IMR-90 (cell line): ENCODE measurements around the gene CIBAR2. TPM values are rescaled to one million over a fixed set of nuclear protein-coding genes. Genes with fewer than 3 reads are reported as not detected.

Source experiments
- ATAC-seq: fragments of 200-7000 bp; cut with Tn5 transposase; 2 replicates; pipeline ENCODE4 v1.9.1; 2020; ENCODE audit warnings: low read depth, mild to moderate bottlenecking, moderate library complexity
- BruUV-seq: library from RNA; stranded (reverse); fragments of 400-500 nt; replicated peaks from 2 replicates; lab custom pipeline; 2021; lab: Mats Ljungman, UMichigan
- CTCF ChIA-PET: fragments of 300-600 bp; formaldehyde crosslinking; extraction: SDS; loops from one replicate; lab custom pipeline; 2021; ENCODE audit warnings: antibody characterized with exemption; lab: Yijun Ruan, JAX
- POLR2A ChIA-PET: fragments of 300-600 bp; sonication (Branson Sonifier 250); formaldehyde crosslinking; loops from one replicate; lab custom pipeline; 2022; ENCODE audit warnings: antibody characterized with exemption; ENCODE audit not compliant: unreplicated experiment; lab: Charles Lee
- DNase-seq: peaks from one replicate; pipeline ENCODE4 v3.0.0; 2013
- H2AFZ ChIP-seq: replicated peaks from 2 replicates; pipeline ENCODE3; 2013; ENCODE audit warnings: low read length, mild to moderate bottlenecking; ENCODE audit not compliant: poor library complexity
- H2AK5ac ChIP-seq: 2 replicates; pipeline ENCODE4 v1.6.1; 2013; ENCODE audit warnings: low read depth, low read length, inconsistent platforms
- H2AK9ac ChIP-seq: replicated peaks from 2 replicates; pipeline ENCODE3; 2013; ENCODE audit warnings: mild to moderate bottlenecking, low read depth, low read length, moderate library complexity; ENCODE audit not compliant: poor library complexity
- H2BK120ac ChIP-seq: 2 replicates; pipeline ENCODE4 v1.6.1; 2013; ENCODE audit warnings: low read depth, low read length, inconsistent platforms
- H2BK15ac ChIP-seq: 3 replicates; pipeline ENCODE4 v1.6.1; 2013; ENCODE audit warnings: low read depth, low read length, inconsistent platforms
- H2BK20ac ChIP-seq: 2 replicates; pipeline ENCODE4 v1.6.1; 2013; ENCODE audit warnings: low read depth, mild to moderate bottlenecking, inconsistent platforms, low read length, moderate library complexity
- H2BK5ac ChIP-seq: 2 replicates; pipeline ENCODE4 v1.6.1; 2013; ENCODE audit warnings: mild to moderate bottlenecking, low read depth, low read length, inconsistent platforms; ENCODE audit not compliant: poor library complexity, severe bottlenecking
- H3K14ac ChIP-seq: replicated peaks from 2 replicates; pipeline ENCODE4 v1.6.1; 2013; ENCODE audit warnings: low read depth, low read length, inconsistent platforms
- H3K18ac ChIP-seq: 2 replicates; pipeline ENCODE4 v1.6.1; 2013; ENCODE audit warnings: low read depth, low read length, control low read depth
- H3K23ac ChIP-seq: 2 replicates; pipeline ENCODE4 v1.6.1; 2013; ENCODE audit warnings: low read depth, low read length, inconsistent platforms
- H3K27ac ChIP-seq: 2 replicates; pipeline ENCODE4 v1.5.1; 2013; ENCODE audit warnings: mild to moderate bottlenecking, control low read depth, low read length; ENCODE audit not compliant: insufficient read depth
- H3K27me3 ChIP-seq: 2 replicates; pipeline ENCODE4 v1.6.1; 2013; ENCODE audit warnings: low read length; ENCODE audit not compliant: control insufficient read depth, insufficient read depth
- H3K36me3 ChIP-seq: 2 replicates; pipeline ENCODE4 v1.6.1; 2013; ENCODE audit warnings: low read length, mixed read lengths; ENCODE audit not compliant: control insufficient read depth, insufficient read depth
- H3K4ac ChIP-seq: 2 replicates; pipeline ENCODE4 v1.6.1; 2013; ENCODE audit warnings: low read depth, low read length, inconsistent platforms
- H3K4me1 ChIP-seq: 2 replicates; pipeline ENCODE4 v1.6.1; 2013; ENCODE audit warnings: low read length, mixed read lengths; ENCODE audit not compliant: control insufficient read depth, insufficient read depth
- H3K4me2 ChIP-seq: 2 replicates; pipeline ENCODE4 v1.6.1; 2013; ENCODE audit warnings: low read depth, mild to moderate bottlenecking, control low read depth, low read length, moderate library complexity
- H3K4me3 ChIP-seq: 2 replicates; pipeline ENCODE4 v1.5.1; 2013; ENCODE audit warnings: low read depth, mild to moderate bottlenecking, control low read depth, low read length, moderate library complexity; ENCODE audit not compliant: insufficient read depth
- H3K56ac ChIP-seq: 2 replicates; pipeline ENCODE4 v1.6.1; 2013; ENCODE audit warnings: low read length, inconsistent platforms; ENCODE audit not compliant: insufficient read depth; ENCODE audit errors: extremely low read depth
- H3K79me1 ChIP-seq, 2 experiments: 2 replicates each; pipeline ENCODE4 v1.6.1; 2013; ENCODE audit warnings: low read length in 2 of 2, inconsistent platforms in 1 of 2, low read depth in 1 of 2
- H3K9ac ChIP-seq: 2 replicates; pipeline ENCODE4 v1.6.1; 2013; ENCODE audit warnings: low read depth, low read length, control low read depth
- H3K9me1 ChIP-seq: 2 replicates; pipeline ENCODE4 v1.6.1; 2013; ENCODE audit warnings: low read length, inconsistent platforms; ENCODE audit not compliant: insufficient read depth
- H3K9me3 ChIP-seq: 2 replicates; pipeline ENCODE4 v1.6.1; 2013; ENCODE audit warnings: low read length; ENCODE audit not compliant: control insufficient read depth, insufficient read depth
- H4K20me1 ChIP-seq: 2 replicates; pipeline ENCODE4 v1.6.1; 2013; ENCODE audit warnings: low read length, inconsistent platforms; ENCODE audit not compliant: insufficient read depth
- H4K5ac ChIP-seq: 2 replicates; pipeline ENCODE4 v1.6.1; 2013; ENCODE audit warnings: mild to moderate bottlenecking, low read depth, low read length, control low read depth
- H4K8ac ChIP-seq, 2 experiments: 2 replicates each; pipeline ENCODE4 v1.6.1; 2013; ENCODE audit warnings: low read depth in 2 of 2, low read length in 2 of 2, control low read depth in 1 of 2, inconsistent platforms in 1 of 2
- H4K91ac ChIP-seq: 2 replicates; pipeline ENCODE4 v1.6.1; 2013; ENCODE audit warnings: low read depth, low read length, inconsistent platforms; ENCODE audit not compliant: insufficient read depth
- BHLHE40 ChIP-seq: fragments of 150-350 bp; IDR thresholded peaks from 2 replicates; pipeline ENCODE4 v1.6.1; 2016; ENCODE audit warnings: mild to moderate bottlenecking, low read depth, low read length
- CEBPB ChIP-seq: IDR thresholded peaks from 2 replicates; pipeline ENCODE4 v1.6.1; 2012; ENCODE audit warnings: low read depth, low read length, improper control_type of control experiment
- CHD1 ChIP-seq: IDR thresholded peaks from 2 replicates; pipeline ENCODE4 v1.6.1; 2012; ENCODE audit warnings: low read depth, low read length, improper control_type of control experiment
- FOS ChIP-seq: fragments of 150-350 bp; IDR thresholded peaks from 2 replicates; pipeline ENCODE4 v1.6.1; 2016; ENCODE audit warnings: low read depth, low read length
- MAFK ChIP-seq: IDR thresholded peaks from 2 replicates; pipeline ENCODE4 v1.6.1; 2012; ENCODE audit warnings: low read depth, low read length, improper control_type of control experiment
- MAZ ChIP-seq: IDR thresholded peaks from 2 replicates; pipeline ENCODE4 v1.6.1; 2012; ENCODE audit warnings: low read depth, mild to moderate bottlenecking, low read length, improper control_type of control experiment, moderate library complexity, borderline replicate concordance
- MXI1 ChIP-seq: IDR thresholded peaks from 2 replicates; pipeline ENCODE4 v1.6.1; 2012; ENCODE audit warnings: low read depth, mild to moderate bottlenecking, low read length, moderate library complexity, borderline replicate concordance
- NFE2L2 ChIP-seq: fragments of 150-350 bp; IDR thresholded peaks from 2 replicates; pipeline ENCODE4 v1.6.1; 2016; ENCODE audit warnings: low read depth, mild to moderate bottlenecking, low read length
- POLR2A ChIP-seq: IDR thresholded peaks from 2 replicates; pipeline ENCODE4 v1.6.1; 2012; ENCODE audit warnings: mild to moderate bottlenecking, low read depth, low read length
- RAD21 ChIP-seq: IDR thresholded peaks from 2 replicates; pipeline ENCODE4 v1.6.1; 2012; ENCODE audit warnings: low read length, improper control_type of control experiment
- RCOR1 ChIP-seq: IDR thresholded peaks from 2 replicates; pipeline ENCODE4 v1.6.1; 2012; ENCODE audit warnings: mild to moderate bottlenecking, low read length, improper control_type of control experiment; ENCODE audit not compliant: insufficient replicate concordance
- RFX5 ChIP-seq: IDR thresholded peaks from 2 replicates; pipeline ENCODE4 v1.8.0; 2012; ENCODE audit warnings: low read depth, mild to moderate bottlenecking, low read length, moderate library complexity
- SMC3 ChIP-seq: fragments of 150-350 bp; IDR thresholded peaks from 2 replicates; pipeline ENCODE4 v1.6.1; 2016; ENCODE audit warnings: low read depth, mild to moderate bottlenecking, antibody characterized with exemption, low read length, moderate library complexity
- WGBS, 2 experiments: methylation state at CpG; one replicate each; pipeline versions ENCODE4 v1.1.5 to v1.1.7; 2013; ENCODE audit warnings: missing lambda C conversion rate in 2 of 2; ENCODE audit not compliant: insufficient read length in 1 of 2; ENCODE audit errors: extremely low coverage in 2 of 2; 5-methylcytosine and 5-hydroxymethylcytosine counted together
- dilution Hi-C: fragments of 300-500 bp; cut with HindIII; formaldehyde crosslinking; loops from one replicate; pipeline ENCODE4 v1.14.3; 2018; ENCODE audit warnings: low sequenced_read_pairs; ENCODE audit not compliant: unreplicated experiment
- in situ Hi-C: fragments of 300-500 bp; cut with MboI; formaldehyde crosslinking; loops from 3 replicates; pipeline ENCODE4 v1.14.3; 2019; ENCODE audit warnings: low sequenced_read_pairs, inconsistent platforms, mixed read lengths
- intact Hi-C: fragments of 100-400 bp; cut with micrococcal nuclease; formaldehyde crosslinking; loops from 2 replicates; pipeline ENCODE4 v1.10.0; 2022
- polyA plus RNA-seq, 3 experiments: library from polyadenylated mRNA; depleted of rRNA; stranded (reverse); fragments of >200 nt; gene quantifications; 2 replicates each; pipeline ENCODE4 v1.2.3, GENCODE V29; 2012; ENCODE audit warnings: low replicate concordance in 1 of 3
- total RNA-seq: library from RNA; depleted of rRNA; stranded (reverse); fragments of >200 nt; gene quantifications from 2 replicates; pipeline ENCODE4 v1.2.3, GENCODE V29; 2012
- TF ChIP-seq, protein P1 (sequence below): fragments of 150-350 bp; IDR thresholded peaks from 2 replicates; pipeline ENCODE4 v1.6.1; 2016; ENCODE audit warnings: low read depth, mild to moderate bottlenecking, low read length, moderate library complexity, borderline replicate concordance
- TF ChIP-seq, protein P2 (sequence below): fragments of 150-350 bp; IDR thresholded peaks from 2 replicates; pipeline ENCODE4 v1.6.1; 2017; ENCODE audit warnings: mild to moderate bottlenecking, antibody characterized with exemption, low read length, low read depth
- TF ChIP-seq, protein P3 (sequence below): conservative IDR thresholded peaks from 2 replicates; pipeline ENCODE4 v1.5.1; 2012; ENCODE audit warnings: mild to moderate bottlenecking, low read depth, low read length, improper control_type of control experiment

CIBAR2 gene
- total and polyA plus RNA-seq, 2 of the 4 experiments (the other 2 are of a cell fraction) = 0.18 to 0.24 TPM

DNA sequence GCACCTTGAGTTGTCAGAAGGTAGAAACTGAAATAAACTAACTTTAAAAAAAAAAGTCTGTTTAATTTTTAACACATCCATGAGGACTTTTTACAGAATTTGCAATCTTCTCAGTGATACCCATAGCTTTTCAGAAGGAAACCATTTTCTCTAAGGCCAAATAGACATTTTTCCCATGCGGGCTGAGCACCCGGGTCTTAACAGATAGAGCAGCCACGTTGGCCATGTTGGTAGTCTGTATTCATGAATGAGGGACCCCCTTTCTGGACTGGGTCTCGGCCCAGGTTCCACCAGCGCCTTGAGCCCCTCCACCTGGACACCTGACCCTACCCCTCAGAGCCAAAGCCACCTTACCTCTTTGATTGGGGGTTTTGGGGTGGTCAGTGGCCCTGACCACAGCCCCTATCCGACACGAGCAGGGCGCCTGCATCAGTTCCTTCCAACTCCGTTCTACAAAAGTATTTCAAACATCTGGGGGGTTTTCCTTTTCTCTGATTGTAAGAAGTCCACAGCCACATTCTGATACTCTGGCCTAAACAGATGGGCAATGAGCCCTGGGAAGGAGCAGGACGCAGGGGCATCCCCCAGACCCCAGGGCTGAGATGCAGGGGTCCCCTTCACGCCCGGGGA lies 18.0 kb downstream of the CIBAR2 start:
- Histone ChIP-seq H3K4me3 (no peak overlapping the region), H2BK15ac (no peak overlapping the region), H3K4me2 (no peak overlapping the region), H3K9me1 (no peaks in the 10 kb centered on the region; the same call in 1 of the 2 replicates), H2AK5ac (no peak overlapping the region), H3K9ac (no peak overlapping the region), H3K4ac (no peak overlapping the region), H4K8ac (no peak overlapping the region), H4K5ac (no peak overlapping the region), H2BK120ac (no peak overlapping the region), H3K14ac (no peak overlapping the region), H2AFZ (no peak overlapping the region), H3K27me3 (peaks cover 38% of the 10 kb centered on the region), H4K20me1 (no peaks in the 10 kb centered on the region), H3K9me3 (no peaks in the 10 kb centered on the region), H4K91ac (no peak overlapping the region), H3K56ac (no peak overlapping the region), H3K27ac (no peak overlapping the region), H3K18ac (no peak overlapping the region), H3K36me3 (no peaks in the 10 kb centered on the region; the same call in 1 of the 2 replicates), H2AK9ac (no peak overlapping the region), H3K79me1 (no peaks in the 10 kb centered on the region), H3K4me1 (no peaks in the 10 kb centered on the region), H3K23ac (no peak overlapping the region), H2BK20ac (no peak overlapping the region), H2BK5ac (no peak overlapping the region)
- 80% methylated on average over 1 of the region's 12 CpGs; no CpG with 5 or more reads in 1 of the 2 experiments for WGBS, 2 experiments
- intact Hi-C loops = no loop called here
- ChIA-PET CTCF (no interaction called here), POLR2A (no interaction called here)
- dilution Hi-C loops = no loop called here
- in situ Hi-C loops = no loop called here
- BruUV-seq = no TSS peak
- ATAC-seq (no peak), DNase-seq (no peak)
- TF ChIP-seq MAFK = no peak
- TF ChIP-seq, protein P1, sequence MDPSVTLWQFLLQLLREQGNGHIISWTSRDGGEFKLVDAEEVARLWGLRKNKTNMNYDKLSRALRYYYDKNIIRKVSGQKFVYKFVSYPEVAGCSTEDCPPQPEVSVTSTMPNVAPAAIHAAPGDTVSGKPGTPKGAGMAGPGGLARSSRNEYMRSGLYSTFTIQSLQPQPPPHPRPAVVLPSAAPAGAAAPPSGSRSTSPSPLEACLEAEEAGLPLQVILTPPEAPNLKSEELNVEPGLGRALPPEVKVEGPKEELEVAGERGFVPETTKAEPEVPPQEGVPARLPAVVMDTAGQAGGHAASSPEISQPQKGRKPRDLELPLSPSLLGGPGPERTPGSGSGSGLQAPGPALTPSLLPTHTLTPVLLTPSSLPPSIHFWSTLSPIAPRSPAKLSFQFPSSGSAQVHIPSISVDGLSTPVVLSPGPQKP = no peak
- TF ChIP-seq, protein P2, sequence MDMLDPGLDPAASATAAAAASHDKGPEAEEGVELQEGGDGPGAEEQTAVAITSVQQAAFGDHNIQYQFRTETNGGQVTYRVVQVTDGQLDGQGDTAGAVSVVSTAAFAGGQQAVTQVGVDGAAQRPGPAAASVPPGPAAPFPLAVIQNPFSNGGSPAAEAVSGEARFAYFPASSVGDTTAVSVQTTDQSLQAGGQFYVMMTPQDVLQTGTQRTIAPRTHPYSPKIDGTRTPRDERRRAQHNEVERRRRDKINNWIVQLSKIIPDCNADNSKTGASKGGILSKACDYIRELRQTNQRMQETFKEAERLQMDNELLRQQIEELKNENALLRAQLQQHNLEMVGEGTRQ = no peak
- TF ChIP-seq MAZ = no peak
- TF ChIP-seq, protein P3, sequence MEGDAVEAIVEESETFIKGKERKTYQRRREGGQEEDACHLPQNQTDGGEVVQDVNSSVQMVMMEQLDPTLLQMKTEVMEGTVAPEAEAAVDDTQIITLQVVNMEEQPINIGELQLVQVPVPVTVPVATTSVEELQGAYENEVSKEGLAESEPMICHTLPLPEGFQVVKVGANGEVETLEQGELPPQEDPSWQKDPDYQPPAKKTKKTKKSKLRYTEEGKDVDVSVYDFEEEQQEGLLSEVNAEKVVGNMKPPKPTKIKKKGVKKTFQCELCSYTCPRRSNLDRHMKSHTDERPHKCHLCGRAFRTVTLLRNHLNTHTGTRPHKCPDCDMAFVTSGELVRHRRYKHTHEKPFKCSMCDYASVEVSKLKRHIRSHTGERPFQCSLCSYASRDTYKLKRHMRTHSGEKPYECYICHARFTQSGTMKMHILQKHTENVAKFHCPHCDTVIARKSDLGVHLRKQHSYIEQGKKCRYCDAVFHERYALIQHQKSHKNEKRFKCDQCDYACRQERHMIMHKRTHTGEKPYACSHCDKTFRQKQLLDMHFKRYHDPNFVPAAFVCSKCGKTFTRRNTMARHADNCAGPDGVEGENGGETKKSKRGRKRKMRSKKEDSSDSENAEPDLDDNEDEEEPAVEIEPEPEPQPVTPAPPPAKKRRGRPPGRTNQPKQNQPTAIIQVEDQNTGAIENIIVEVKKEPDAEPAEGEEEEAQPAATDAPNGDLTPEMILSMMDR = no peak
- TF ChIP-seq BHLHE40 = no peak
- TF ChIP-seq RAD21 = no peak
- no peak for TF ChIP-seq POLR2A
- no peak for TF ChIP-seq RCOR1
- no peak for TF ChIP-seq RFX5
- no peak for TF ChIP-seq MXI1
- no peak for TF ChIP-seq CEBPB
- TF ChIP-seq FOS = no peak
- TF ChIP-seq NFE2L2 = no peak
- TF ChIP-seq CHD1 = no peak
- TF ChIP-seq SMC3 = no peak
